Endometrial microvascular endothelial cells (primary cell): Measurements from ENCODE around the gene INHBB. TPM values are rescaled to one million over a fixed set of nuclear protein-coding genes. Genes with fewer than 3 reads are reported as not detected.
"Not testable (repeated sequence)": the region's sequence is repeated elsewhere in the genome, so short reads cannot be mapped to it uniquely, and the experiment has no call there.

Source experiments
- in situ Hi-C: cut with HindIII; loops from 2 replicates; pipeline ENCODE4 v1.10.0; 2017; ENCODE audit warnings: low sequenced_read_pairs, low pct_unique_long_range_greater_than_20kb; ENCODE audit errors: inconsistent ontology term
- total RNA-seq: library from RNA; depleted of rRNA; stranded (reverse); fragments of >200 nt; gene quantifications from one replicate; pipeline ENCODE4 v1.2.3, GENCODE V29; 2015; ENCODE audit errors: inconsistent ontology term

Gene INHBB
- total RNA-seq, 1 donor from 2014 or later: not detected

DNA sequence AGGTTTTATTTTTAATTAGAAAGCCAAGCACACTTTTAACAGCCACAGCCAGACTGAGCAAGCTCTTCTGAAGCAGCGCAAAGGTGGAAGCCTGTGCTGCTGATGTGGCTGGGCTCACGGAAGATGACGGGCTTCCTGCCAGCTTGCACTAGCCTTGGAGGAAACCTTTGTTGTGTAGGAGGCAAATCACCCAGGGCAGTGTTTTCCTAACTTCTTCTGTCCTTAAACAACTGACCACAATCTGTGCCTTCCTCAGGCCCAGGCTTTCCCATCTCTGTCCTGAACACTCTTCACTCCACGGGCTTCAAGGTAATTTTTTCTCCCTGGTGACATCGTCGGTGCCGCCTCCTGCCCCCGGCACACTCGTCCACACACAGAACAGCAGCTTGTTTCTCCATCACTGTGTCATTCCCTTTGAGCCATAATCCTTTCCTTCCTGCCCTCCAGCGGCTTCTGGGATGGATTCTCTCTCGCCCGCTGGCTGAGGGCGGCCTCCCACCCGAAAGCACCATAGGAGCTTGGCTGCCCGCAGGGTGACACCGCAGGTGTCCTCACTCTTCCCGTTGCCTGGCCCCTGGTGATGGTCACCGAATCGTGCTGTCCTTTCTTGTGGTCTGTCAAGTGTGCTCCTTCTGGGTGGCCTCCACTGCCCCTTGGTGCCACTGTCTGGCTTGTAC, 31.1 kb upstream of the INHBB start:
- in situ Hi-C loops: no loop called here

GRCh38 chr2:120315367-120316033, 30.4 kb upstream of the INHBB start:
- in situ Hi-C loops: no loop called here

- in situ Hi-C loops: no loop called here
These were observed 29.9 kb upstream of the INHBB start for GRCh38 chr2:120316071-120316470.

DNA sequence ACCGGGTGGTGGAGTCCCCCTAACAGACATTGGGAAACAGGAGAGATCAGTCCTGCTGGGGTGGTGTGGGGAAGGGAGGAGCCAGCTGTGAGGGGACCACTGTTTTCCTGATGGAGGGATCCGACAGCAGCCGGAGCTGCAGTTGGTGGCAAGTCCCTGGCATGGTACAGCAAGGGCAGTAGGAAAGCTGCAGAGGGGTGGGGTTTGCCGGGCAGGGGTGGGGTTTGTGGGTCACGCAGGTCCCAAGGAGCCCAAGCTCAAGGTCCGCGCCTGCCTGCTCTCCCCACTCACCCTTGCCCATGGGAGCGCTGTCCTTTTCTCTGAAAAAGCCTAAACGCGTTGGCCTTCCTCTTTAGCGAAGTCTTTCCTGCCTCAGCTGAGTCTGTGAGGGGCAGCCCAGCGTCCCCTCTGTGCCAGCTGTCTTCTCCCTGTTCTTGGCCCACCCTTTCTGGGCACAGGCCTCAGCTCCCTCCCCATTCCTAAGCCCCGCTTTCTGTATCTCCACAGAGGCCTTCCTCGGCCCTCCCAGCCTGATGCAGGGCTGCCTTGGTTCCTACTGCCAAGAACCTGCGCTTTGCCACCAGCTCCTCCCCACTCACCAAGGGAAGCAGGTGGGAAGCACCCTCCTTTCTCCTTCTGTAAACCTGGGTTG, 29.3 kb upstream of the INHBB start:
- in situ Hi-C loops: no loop called here

DNA sequence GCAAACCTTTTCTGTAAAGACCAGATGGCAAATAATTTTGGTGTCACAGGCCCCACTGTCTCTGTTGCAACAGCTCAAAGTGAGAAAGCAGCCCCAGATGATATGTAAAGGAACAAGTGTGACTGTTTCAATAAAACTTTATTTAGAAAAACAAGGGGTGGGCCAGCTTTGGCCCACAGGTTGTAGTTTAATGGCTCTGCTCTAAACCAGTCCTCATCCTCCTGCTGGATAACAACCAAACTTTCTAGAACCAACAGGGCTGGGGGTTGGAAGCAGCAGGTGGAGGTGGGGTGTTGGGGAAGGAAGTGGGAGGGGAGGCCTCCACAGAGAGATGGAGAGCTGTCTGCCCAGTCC, 28.8 kb upstream of the INHBB start:
- in situ Hi-C loops: no loop called here

GRCh38 chr2:120317916-120318315, 28.0 kb upstream of the INHBB start:
- in situ Hi-C loops: no loop called here

DNA sequence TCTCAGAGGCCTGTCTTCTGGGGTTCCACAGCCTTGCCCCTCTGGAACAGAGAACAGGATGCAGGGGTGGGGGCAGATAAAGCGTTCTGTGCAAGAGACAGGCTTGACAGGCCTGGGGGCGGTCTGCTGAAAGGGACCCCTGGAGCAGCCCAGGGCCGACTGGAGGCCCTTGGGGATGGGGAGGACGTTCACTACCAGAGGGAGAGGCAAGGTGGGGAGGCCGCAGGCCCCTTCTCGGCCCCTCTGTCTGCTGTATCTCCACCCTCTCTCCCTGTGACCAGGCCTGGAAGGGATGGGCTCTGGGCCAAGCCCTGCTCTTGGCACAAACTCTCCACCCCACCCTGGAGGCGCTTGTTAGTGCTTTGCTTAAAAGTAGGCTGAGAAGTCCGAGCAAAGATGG, 27.3 kb upstream of the INHBB start:
- in situ Hi-C loops: no loop called here

GRCh38 chr2:120319123-120319522, 26.8 kb upstream of the INHBB start:
- in situ Hi-C loops: no loop called here

- in situ Hi-C loops: no loop called here
These were observed 26.1 kb upstream of the INHBB start for GRCh38 chr2:120319686-120320317.

DNA sequence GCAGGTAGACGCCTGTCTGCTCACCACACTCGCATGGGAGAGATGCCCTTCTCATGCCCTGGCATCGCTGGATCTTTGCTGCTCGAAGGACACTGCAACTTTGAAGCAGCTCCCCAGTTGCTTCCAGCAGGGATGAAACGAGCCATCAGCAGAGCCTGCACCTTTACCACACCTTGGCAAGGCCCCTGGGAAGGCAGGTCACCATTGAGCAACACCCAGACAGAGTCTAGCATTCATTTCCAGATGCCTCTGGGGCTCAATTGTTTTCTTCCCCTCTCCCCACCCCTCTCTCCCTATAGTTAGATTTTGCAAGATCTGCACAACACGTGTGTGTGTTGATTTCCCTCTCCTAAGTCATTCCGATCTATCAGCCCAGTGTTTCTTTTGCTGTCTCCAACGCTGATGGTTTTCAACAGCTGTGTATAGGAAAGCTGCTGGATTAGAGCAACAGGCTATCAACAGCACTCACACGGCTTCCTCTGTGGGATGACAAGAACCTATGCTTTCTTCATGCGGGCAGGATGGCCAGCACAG, 25.6 kb upstream of the INHBB start:
- in situ Hi-C loops: no loop called here

GRCh38 chr2:120320887-120321556, 24.9 kb upstream of the INHBB start:
- in situ Hi-C loops: not testable (repeated sequence)

DNA sequence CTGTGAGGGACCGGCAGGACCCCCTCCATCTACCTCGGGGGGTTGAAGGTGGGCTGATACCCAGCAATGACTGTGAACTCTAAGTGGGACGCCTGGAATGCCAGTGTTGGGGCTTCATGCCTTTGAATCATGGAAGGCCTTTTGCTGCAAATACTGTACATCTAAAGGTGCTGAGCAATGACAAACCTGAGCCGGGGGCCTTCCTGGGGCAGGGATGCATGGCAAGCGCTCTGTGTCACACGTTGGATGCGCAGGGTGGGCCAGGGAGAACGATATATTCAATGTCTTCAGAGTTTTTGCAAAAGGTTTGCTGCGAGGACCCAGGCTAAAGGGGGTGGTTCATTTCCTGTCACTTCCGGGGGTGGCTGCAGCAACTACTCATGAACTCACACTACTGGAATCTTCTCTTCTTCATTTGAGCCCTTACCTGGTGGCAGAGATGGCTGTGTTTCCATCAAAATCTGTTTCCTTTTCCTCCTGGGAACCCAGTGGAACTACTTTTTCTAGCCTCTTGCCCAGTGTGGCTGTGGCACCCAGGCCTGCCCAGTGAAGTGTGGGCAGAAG, 24.1 kb upstream of the INHBB start:
- in situ Hi-C loops: no loop called here

DNA sequence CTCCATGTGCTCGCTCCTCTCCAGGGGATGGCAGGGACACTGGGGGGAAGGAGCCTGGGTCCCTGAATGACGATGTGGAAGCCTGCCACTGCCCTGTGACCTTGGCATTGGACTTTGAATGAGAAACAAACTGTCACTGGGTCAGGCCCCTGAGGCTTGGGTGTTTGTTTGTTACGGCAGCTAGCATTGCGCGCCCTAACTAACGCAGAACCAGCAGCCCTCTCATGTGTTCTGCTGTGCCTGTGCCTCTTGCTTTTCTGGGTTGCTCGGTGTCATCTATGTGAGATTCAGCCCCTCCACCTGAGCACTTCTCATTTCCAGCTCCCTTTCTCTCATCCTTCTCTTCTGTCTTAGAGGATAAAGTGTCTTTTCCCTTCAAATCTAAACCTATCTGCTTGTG, 23.6 kb upstream of the INHBB start:
- in situ Hi-C loops: no loop called here

- in situ Hi-C loops: no loop called here
These were observed 22.7 kb upstream of the INHBB start for GRCh38 chr2:120323214-120323613.

- in situ Hi-C loops: no loop called here
These were observed 22.0 kb upstream of the INHBB start for GRCh38 chr2:120323807-120324399.

DNA sequence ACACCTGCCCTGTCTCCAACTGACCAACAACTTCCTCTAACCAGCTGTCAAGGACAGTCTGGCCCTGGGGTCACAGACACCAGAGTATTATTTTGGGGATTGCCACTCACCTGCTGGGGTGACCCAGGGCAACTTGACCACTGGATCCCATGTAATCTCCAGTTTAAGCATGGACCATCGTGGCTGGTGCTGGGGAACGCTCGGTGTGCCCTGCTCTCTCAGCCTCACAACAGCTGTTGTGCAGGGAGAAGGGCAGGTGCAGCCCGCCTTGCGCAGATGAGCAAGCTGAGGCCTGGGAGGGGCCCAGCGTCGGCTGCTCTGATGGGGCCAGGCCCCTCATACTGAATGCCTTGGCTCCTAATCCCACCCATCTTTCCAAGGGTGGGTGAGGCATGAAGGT, 21.0 kb upstream of the INHBB start:
- in situ Hi-C loops: no loop called here

DNA sequence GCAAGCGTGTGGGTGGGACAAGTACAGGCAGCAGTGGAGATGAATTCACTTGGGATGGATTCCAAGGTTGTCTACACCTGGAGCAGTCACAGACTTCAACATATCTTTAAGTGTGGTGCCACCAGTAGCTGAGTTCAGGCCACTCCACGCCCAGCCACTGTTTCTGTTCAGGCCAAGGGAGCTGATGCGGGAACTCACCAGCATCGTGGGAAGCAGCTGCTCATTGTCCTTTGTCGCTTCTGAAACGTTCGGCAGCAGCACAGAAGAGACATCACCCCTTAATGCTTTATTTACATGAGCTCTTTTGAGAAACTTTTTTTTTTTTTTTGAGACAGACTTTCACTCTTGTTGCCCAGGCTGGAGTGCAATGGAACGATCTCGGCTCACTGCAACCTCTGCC, 19.9 kb upstream of the INHBB start:
- in situ Hi-C loops: no loop called here

- in situ Hi-C loops: no loop called here
These were observed 14.8 kb upstream of the INHBB start for GRCh38 chr2:120330946-120331822.
